Parathyroid adenoma (tissue), 2 donors: Measurements from ENCODE around the gene VSTM4.

Experiments used
- H2AFZ ChIP-seq: fragments of 300-600 bp; sonication (generic); one replicate; pipeline ENCODE4 v1.7.0; 2017; ENCODE audit warnings: antibody characterized with exemption, mild to moderate bottlenecking
- H3K27ac ChIP-seq: fragments of 300-600 bp; sonication (generic); one replicate; pipeline ENCODE4 v1.7.0; 2017
- H3K27me3 ChIP-seq: fragments of 300-600 bp; sonication (generic); one replicate; pipeline ENCODE4 v1.7.0; 2017; ENCODE audit warnings: low read length; ENCODE audit not compliant: control insufficient read depth, insufficient read depth
- H3K36me3 ChIP-seq: fragments of 300-600 bp; sonication (generic); one replicate; pipeline ENCODE4 v1.7.0; 2017; ENCODE audit warnings: low read length; ENCODE audit not compliant: control insufficient read depth, insufficient read depth
- H3K4me1 ChIP-seq: fragments of 300-600 bp; sonication (generic); one replicate; pipeline ENCODE4 v1.7.0; 2017; ENCODE audit warnings: control low read depth
- H3K4me2 ChIP-seq: fragments of 300-600 bp; sonication (generic); one replicate; pipeline ENCODE4 v1.7.0; 2017; ENCODE audit warnings: low read length
- H3K4me3 ChIP-seq: fragments of 300-600 bp; sonication (generic); one replicate; pipeline ENCODE4 v1.7.0; 2017; ENCODE audit warnings: low read depth, low read length
- H3K79me2 ChIP-seq: fragments of 300-600 bp; sonication (generic); one replicate; pipeline ENCODE4 v1.7.0; 2017; ENCODE audit warnings: control low read depth
- H3K9ac ChIP-seq: fragments of 300-600 bp; sonication (generic); one replicate; pipeline ENCODE4 v1.7.0; 2017; ENCODE audit warnings: mild to moderate bottlenecking
- H3K9me3 ChIP-seq: fragments of 300-600 bp; sonication (generic); one replicate; pipeline ENCODE4 v1.7.0; 2017; ENCODE audit warnings: low read length; ENCODE audit not compliant: control insufficient read depth
- CTCF ChIP-seq: fragments of 300-600 bp; sonication (generic); IDR thresholded peaks from one replicate; pipeline ENCODE4 v1.7.0; 2017; ENCODE audit warnings: antibody characterized with exemption, mild to moderate bottlenecking
- donor health status: primary hyperparathyroidism.

VSTM4 gene

GRCh38 chr10:49158404-49158803 lies 43.1 kb upstream of the VSTM4 start:
- Histone ChIP-seq H3K36me3 (no peaks in the 10 kb centered on the region), H3K4me1 (no peaks in the 10 kb centered on the region), H3K79me2 (no peaks in the 10 kb centered on the region), H3K4me3 (no peak overlapping the region), H2AFZ (no peak overlapping the region), H3K27ac (no peak overlapping the region), H3K9me3 (no peaks in the 10 kb centered on the region), H3K27me3 (no peaks in the 10 kb centered on the region), H3K4me2 (no peak overlapping the region), H3K9ac (no peak overlapping the region)
- TF ChIP-seq CTCF, result no peak

- no peak for TF ChIP-seq CTCF
- Histone ChIP-seq H2AFZ (no peak overlapping the region), H3K27ac (no peak overlapping the region), H3K27me3 (no peaks in the 10 kb centered on the region), H3K9me3 (no peaks in the 10 kb centered on the region), H3K4me1 (no peaks in the 10 kb centered on the region), H3K36me3 (no peaks in the 10 kb centered on the region), H3K9ac (no peak overlapping the region), H3K4me3 (no peak overlapping the region), H3K79me2 (no peaks in the 10 kb centered on the region), H3K4me2 (no peak overlapping the region)
These were observed 41.9 kb upstream of the VSTM4 start for GRCh38 chr10:49157229-49157628.

GRCh38 chr10:49154641-49155040 lies 39.3 kb upstream of the VSTM4 start:
- Histone ChIP-seq H3K9me3 (no peaks in the 10 kb centered on the region), H3K36me3 (no peaks in the 10 kb centered on the region), H3K4me3 (no peak overlapping the region), H2AFZ (no peak overlapping the region), H3K4me1 (peaks cover 4% of the 10 kb centered on the region), H3K79me2 (no peaks in the 10 kb centered on the region), H3K27me3 (no peaks in the 10 kb centered on the region), H3K27ac (no peak overlapping the region), H3K4me2 (no peak overlapping the region), H3K9ac (no peak overlapping the region)
- TF ChIP-seq CTCF, result no peak

GRCh38 chr10:49153971-49154370 lies 38.6 kb upstream of the VSTM4 start:
- Histone ChIP-seq H3K9ac (no peak overlapping the region), H3K27me3 (no peaks in the 10 kb centered on the region), H3K27ac (no peak overlapping the region), H2AFZ (no peak overlapping the region), H3K79me2 (no peaks in the 10 kb centered on the region), H3K4me3 (no peak overlapping the region), H3K36me3 (no peaks in the 10 kb centered on the region), H3K4me1 (peaks cover 4% of the 10 kb centered on the region), H3K9me3 (no peaks in the 10 kb centered on the region), H3K4me2 (no peak overlapping the region)
- no peak for TF ChIP-seq CTCF

- TF ChIP-seq CTCF, result no peak
- H3K4me1 ChIP-seq, result peaks cover 4% of the 10 kb centered on the region
- no peak overlapping the region for H2AFZ ChIP-seq
- H3K4me2 ChIP-seq, result no peak overlapping the region
- H3K36me3 ChIP-seq, result no peaks in the 10 kb centered on the region
- no peaks in the 10 kb centered on the region for H3K9me3 ChIP-seq
- no peak overlapping the region for H3K4me3 ChIP-seq
- H3K27me3 ChIP-seq, result no peaks in the 10 kb centered on the region
- H3K79me2 ChIP-seq, result no peaks in the 10 kb centered on the region
- H3K9ac ChIP-seq, result no peak overlapping the region
- H3K27ac ChIP-seq, result no peak overlapping the region
These were observed 37.8 kb upstream of the VSTM4 start for GRCh38 chr10:49153115-49153514.
